PC-9 (cell line): ENCODE results near the gene RNASEL. TPM values are rescaled to one million over a fixed set of nuclear protein-coding genes. Genes with fewer than 3 reads are reported as not detected.

Experiments used
- BruUV-seq: library from RNA; stranded (reverse); fragments of 400-500 nt; replicated peaks from 2 replicates; lab custom pipeline; 2021; lab: Mats Ljungman, UMichigan
- CTCF ChIA-PET: fragments of 300-600 bp; sonication (Branson Sonifier 250); formaldehyde crosslinking; loops from one replicate; lab custom pipeline; 2022; ENCODE audit warnings: antibody characterized with exemption; lab: Charles Lee
- POLR2A ChIA-PET: fragments of 300-600 bp; sonication (Branson Sonifier 250); formaldehyde crosslinking; loops from one replicate; lab custom pipeline; 2022; ENCODE audit warnings: antibody characterized with exemption; ENCODE audit not compliant: unreplicated experiment; lab: Charles Lee
- DNase-seq, 2 experiments: peaks; one replicate each; pipeline versions ENCODE4 v3.0.0 to v3.0.0-alpha.2; 2015 to 2022; ENCODE audit warnings: mixed read lengths in 1 of 2
- H2AFZ ChIP-seq: fragments of 200-600 bp; sonication (generic); 2 replicates; pipeline ENCODE4 v1.8.1; 2017; ENCODE audit warnings: antibody characterized with exemption
- H3F3A ChIP-seq: fragments of 200-600 bp; sonication (generic); 2 replicates; pipeline ENCODE4 v1.8.1; 2017; ENCODE audit warnings: antibody characterized with exemption, mild to moderate bottlenecking, low read depth; ENCODE audit not compliant: insufficient read depth
- H3K27ac ChIP-seq: fragments of 200-600 bp; sonication (generic); 2 replicates; pipeline ENCODE4 v1.6.1; 2016; ENCODE audit warnings: mixed run types
- H3K27me3 ChIP-seq: fragments of 200-600 bp; sonication (generic); 2 replicates; pipeline ENCODE4 v1.6.1; 2016; ENCODE audit warnings: low read depth, mixed run types; ENCODE audit not compliant: insufficient read depth
- H3K36me3 ChIP-seq: fragments of 200-600 bp; sonication (generic); 2 replicates; pipeline ENCODE4 v1.6.1; 2016; ENCODE audit warnings: low read depth, mixed run types
- H3K4me1 ChIP-seq: fragments of 200-600 bp; sonication (generic); replicated peaks from 2 replicates; pipeline ENCODE4 v1.6.1; 2016; ENCODE audit warnings: mixed run types; ENCODE audit not compliant: insufficient read depth
- H3K4me2 ChIP-seq: fragments of 200-600 bp; sonication (generic); 2 replicates; pipeline ENCODE4 v1.6.1; 2017; ENCODE audit warnings: mixed run types
- H3K4me3 ChIP-seq: fragments of 200-600 bp; sonication (generic); 2 replicates; pipeline ENCODE4 v1.6.1; 2016; ENCODE audit warnings: mixed run types
- H3K79me2 ChIP-seq: fragments of 200-600 bp; sonication (generic); 2 replicates; pipeline ENCODE4 v1.6.1; 2017; ENCODE audit warnings: low read depth, mixed run types
- H3K9me2 ChIP-seq: fragments of 200-600 bp; sonication (generic); 2 replicates; pipeline ENCODE4 v1.8.1; 2017; ENCODE audit warnings: mild to moderate bottlenecking; ENCODE audit not compliant: insufficient read depth
- H3K9me3 ChIP-seq: fragments of 200-600 bp; sonication (generic); 2 replicates; pipeline ENCODE4 v1.8.1; 2016; ENCODE audit warnings: low read depth; ENCODE audit not compliant: insufficient read depth
- H4K20me1 ChIP-seq: fragments of 200-600 bp; sonication (generic); 2 replicates; pipeline ENCODE4 v1.8.1; 2017; ENCODE audit not compliant: insufficient read depth
- CTCF ChIP-seq: fragments of 200-600 bp; sonication (generic); conservative IDR thresholded peaks from 2 replicates; pipeline ENCODE4 v1.6.1; 2017; ENCODE audit warnings: mixed run types, antibody characterized with exemption, mild to moderate bottlenecking, moderate library complexity
- EZH2 ChIP-seq: fragments of 200-600 bp; sonication (generic); IDR thresholded peaks from 2 replicates; pipeline ENCODE4 v1.8.0; 2017; ENCODE audit warnings: antibody characterized with exemption, low read depth
- intact Hi-C: fragments of 100-400 bp; cut with micrococcal nuclease; formaldehyde crosslinking; loops from one replicate; pipeline ENCODE4 v1.10.0; 2022; ENCODE audit not compliant: unreplicated experiment
- total RNA-seq: library from RNA; stranded (reverse); gene quantifications from 2 replicates; pipeline ENCODE4 v1.2.3, GENCODE V29; 2021

RNASEL gene
- total RNA-seq, 1 experiment from 2014 or later, result 6.3 TPM

GRCh38 chr1:182603646-182604174, 14.7 kb upstream of the RNASEL start:
- Histone ChIP-seq H3K79me2 (no peaks in the 10 kb centered on the region), H2AFZ (peak overlapping the region; percentile 91), H3K4me2 (peak overlapping the region; percentile 93), H4K20me1 (no peaks in the 10 kb centered on the region), H3K27me3 (no peaks in the 10 kb centered on the region), H3K4me3 (peak overlapping the region; percentile 69), H3K9me3 (no peaks in the 10 kb centered on the region), H3F3A (no peaks in the 10 kb centered on the region), H3K27ac (no peak overlapping the region), H3K9me2 (no peaks in the 10 kb centered on the region), H3K4me1 (peaks cover 15% of the 10 kb centered on the region), H3K36me3 (no peaks in the 10 kb centered on the region)
- POLR2A ChIA-PET, result no interaction called here
- no peak for DNase-seq
- intact Hi-C loops, result loop anchor here (5.0 kb wide), 2 partner anchors 234 to 1019 kb away; partner anchors contain the start of gene DHX9
- CTCF ChIA-PET, result interaction anchor here (0.7 to 1.0 kb wide), 3 partner anchors 179 to 181 kb away, joined by 3 to 6 read pairs (median 3); no protein-coding TSS in a partner anchor
- no TSS peak for BruUV-seq
- no peak for TF ChIP-seq CTCF
- no peak for TF ChIP-seq EZH2

GRCh38 chr1:182602935-182603645, 14.0 kb upstream of the RNASEL start:
- peak overlapping the region; percentile 93 for H3K4me2 ChIP-seq
- H3K27me3 ChIP-seq, result no peaks in the 10 kb centered on the region
- intact Hi-C loops, result loop anchor here (5.0 kb wide), 2 partner anchors 234 to 1019 kb away; partner anchors contain the start of gene DHX9
- peak overlapping the region; percentile 69 for H3K4me3 ChIP-seq
- no peaks in the 10 kb centered on the region for H4K20me1 ChIP-seq
- H3K79me2 ChIP-seq, result no peaks in the 10 kb centered on the region
- TF ChIP-seq EZH2, result no peak
- no peak for TF ChIP-seq CTCF
- no peaks in the 10 kb centered on the region for H3K36me3 ChIP-seq
- H3F3A ChIP-seq, result no peaks in the 10 kb centered on the region
- no peak overlapping the region for H3K27ac ChIP-seq
- peaks cover 15% of the 10 kb centered on the region for H3K4me1 ChIP-seq
- no peaks in the 10 kb centered on the region for H3K9me3 ChIP-seq
- CTCF ChIA-PET, result interaction anchor here (0.7 to 1.0 kb wide), 2 partner anchors 179 to 182 kb away, joined by 3 read pairs; no protein-coding TSS in a partner anchor
- POLR2A ChIA-PET, result no interaction called here
- no peaks in the 10 kb centered on the region for H3K9me2 ChIP-seq
- no peak overlapping the region for H2AFZ ChIP-seq
- BruUV-seq, result no TSS peak
- DNase-seq, result no peak

GRCh38 chr1:182601913-182602312, 12.9 kb upstream of the RNASEL start:
- no peaks in the 10 kb centered on the region for H3K36me3 ChIP-seq
- H3F3A ChIP-seq, result no peaks in the 10 kb centered on the region
- H3K9me2 ChIP-seq, result no peaks in the 10 kb centered on the region
- peaks cover 15% of the 10 kb centered on the region for H3K4me1 ChIP-seq
- TF ChIP-seq EZH2 (no peak), CTCF (no peak)
- BruUV-seq, result no TSS peak
- H4K20me1 ChIP-seq, result no peaks in the 10 kb centered on the region
- POLR2A ChIA-PET, result no interaction called here
- no peak overlapping the region for H3K4me2 ChIP-seq
- no peaks in the 10 kb centered on the region for H3K9me3 ChIP-seq
- H2AFZ ChIP-seq, result no peak overlapping the region
- intact Hi-C loops, result loop anchor here (1.0 to 5.0 kb wide), 4 partner anchors 155 to 1020 kb away; partner anchors contain the start of gene DHX9
- no peak overlapping the region for H3K4me3 ChIP-seq
- CTCF ChIA-PET, result interaction anchor here (1.3 kb wide), 2 partner anchors 181 to 184 kb away, joined by 8 to 22 read pairs; no protein-coding TSS in a partner anchor
- no peaks in the 10 kb centered on the region for H3K79me2 ChIP-seq
- no peak overlapping the region for H3K27ac ChIP-seq
- no peaks in the 10 kb centered on the region for H3K27me3 ChIP-seq
- DNase-seq, result no peak
